A549 (cell line): ENCODE measurements around the gene MAP7D3. TPM values are rescaled to one million over a fixed set of nuclear protein-coding genes. Genes with fewer than 3 reads are reported as not detected.

Experiments
- ATAC-seq, 2 experiments: fragments of 200-7000 bp in 1 of 2; fragments of >200 bp in 1 of 2; cut with Nextera tagmentation in 1 of 2; cut with Tn5 transposase in 1 of 2; 3 replicates each; pipeline versions ENCODE4 v1.8.0 to v1.9.1; 2018 to 2020; ENCODE audit warnings: mild to moderate bottlenecking in 1 of 2, moderate library complexity in 1 of 2
- CTCF ChIA-PET: fragments of 300-600 bp; sonication (Branson Sonifier 250); formaldehyde crosslinking; extraction: SDS; loops from one replicate; lab custom pipeline; 2021; ENCODE audit warnings: antibody characterized with exemption, inconsistent platforms; lab: Yijun Ruan, JAX
- POLR2A ChIA-PET: fragments of 350-600 bp; formaldehyde crosslinking; extraction: SDS; loops from one replicate; lab custom pipeline; 2021; ENCODE audit warnings: antibody characterized with exemption, inconsistent platforms; lab: Yijun Ruan, JAX
- DNase-seq, 2 experiments: peaks; one replicate each; pipeline versions ENCODE4 v3.0.0 to v3.0.0-alpha.2; 2011 to 2016; ENCODE audit warnings: low read depth in 1 of 2, low spot score in 1 of 2
- FAIRE-seq: peaks from 2 replicates; lab custom pipeline; 2011; peaks lifted over from hg19 to GRCh38; lab: Jason Lieb, UNC
- H3K27ac ChIP-seq, 2 experiments: fragments of >200 bp; sonication (Bioruptor Twin); formaldehyde crosslinking; 3 replicates each; pipeline ENCODE4 v1.5.1; 2016 to 2017
- H3K4me1 ChIP-seq: fragments of >200 bp; sonication (Bioruptor Twin); formaldehyde crosslinking; 3 replicates; pipeline ENCODE4 v1.6.1; 2016
- H3K4me2 ChIP-seq: fragments of >200 bp; sonication (Bioruptor Twin); formaldehyde crosslinking; 3 replicates; pipeline ENCODE4 v1.6.1; 2016
- H3K4me3 ChIP-seq: fragments of >200 bp; sonication (Bioruptor Twin); formaldehyde crosslinking; 3 replicates; pipeline ENCODE4 v1.5.1; 2016
- H3K9me3 ChIP-seq: fragments of >200 bp; sonication (Bioruptor Twin); formaldehyde crosslinking; 3 replicates; pipeline ENCODE4 v1.6.1; 2016
- BCL3 ChIP-seq: fragments of >200 bp; sonication (Bioruptor Twin); formaldehyde crosslinking; IDR thresholded peaks from 3 replicates; pipeline ENCODE4 v1.6.1; 2016
- CBX2 ChIP-seq: fragments of 200-600 bp; sonication (generic); IDR thresholded peaks from 2 replicates; pipeline ENCODE4 v1.6.1; 2016; ENCODE audit warnings: low read depth, mild to moderate bottlenecking, borderline replicate concordance
- CEBPB ChIP-seq, 2 experiments: fragments of >200 bp in 1 of 2; sonication (Bioruptor Twin) in 1 of 2; formaldehyde crosslinking in 1 of 2; IDR thresholded peaks; 2 replicates each; pipeline ENCODE4 v1.6.1; 2012 to 2016
- CTCF ChIP-seq: fragments of >200 bp; sonication (Bioruptor Twin); formaldehyde crosslinking; IDR thresholded peaks from 3 replicates; pipeline ENCODE4 v1.5.1; 2016
- E2F6 ChIP-seq: IDR thresholded peaks from 2 replicates; pipeline ENCODE4 v1.6.1; 2012; ENCODE audit warnings: low read depth, borderline replicate concordance
- ELK1 ChIP-seq: fragments of 150-350 bp; IDR thresholded peaks from 2 replicates; pipeline ENCODE4 v1.6.1; 2014; ENCODE audit warnings: low read depth, mild to moderate bottlenecking, low read length
- FOSB ChIP-seq: fragments of 250-450 bp; sonication (Bioruptor Pico); IDR thresholded peaks from 2 replicates; pipeline ENCODE4 v1.5.0; 2020; ENCODE audit warnings: mild to moderate bottlenecking, moderate library complexity
- FOSL2 ChIP-seq, 2 experiments: fragments of 450-650 bp in 1 of 2; fragments of >200 bp in 1 of 2; sonication (Bioruptor Twin) in 1 of 2; formaldehyde crosslinking; IDR thresholded peaks; 2 replicates each; pipeline versions ENCODE4 v1.5.0 to v1.6.1; 2016 to 2020; ENCODE audit warnings: mild to moderate bottlenecking in 1 of 2, moderate library complexity in 1 of 2
- FOXS1 ChIP-seq: fragments of 250-450 bp; sonication (Bioruptor Pico); IDR thresholded peaks from 2 replicates; pipeline ENCODE4 v1.5.0; 2020; ENCODE audit warnings: mild to moderate bottlenecking, moderate library complexity
- HDAC2 ChIP-seq: fragments of 200-600 bp; sonication (generic); IDR thresholded peaks from 2 replicates; pipeline ENCODE4 v1.6.1; 2016
- HES2 ChIP-seq: fragments of >200 bp; sonication (Bioruptor Twin); formaldehyde crosslinking; IDR thresholded peaks from 2 replicates; pipeline ENCODE4 v1.6.1; 2016
- HEYL ChIP-seq: fragments of 250-450 bp; sonication (Bioruptor Pico); IDR thresholded peaks from 2 replicates; pipeline ENCODE4 v1.8.0; 2021; ENCODE audit warnings: mild to moderate bottlenecking, moderate library complexity
- HOXA7 ChIP-seq: fragments of 250-450 bp; sonication (Bioruptor Pico); IDR thresholded peaks from 2 replicates; pipeline ENCODE4 v1.5.0; 2020; ENCODE audit warnings: mild to moderate bottlenecking, moderate library complexity
- HOXB5 ChIP-seq: fragments of 250-450 bp; sonication (Bioruptor Pico); IDR thresholded peaks from 2 replicates; pipeline ENCODE4 v1.5.0; 2020; ENCODE audit warnings: mild to moderate bottlenecking, moderate library complexity
- JUNB ChIP-seq: fragments of >200 bp; sonication (Bioruptor Twin); formaldehyde crosslinking; IDR thresholded peaks from 2 replicates; pipeline ENCODE4 v1.6.1; 2016
- KDM1A ChIP-seq: fragments of 200-600 bp; sonication (generic); IDR thresholded peaks from 2 replicates; pipeline ENCODE4 v1.6.1; 2016; ENCODE audit warnings: low read depth, mild to moderate bottlenecking
- MAFK ChIP-seq: fragments of 450-650 bp; IDR thresholded peaks from 2 replicates; pipeline ENCODE4 v1.6.1; 2014; ENCODE audit not compliant: partially characterized antibody
- MAX ChIP-seq: IDR thresholded peaks from 2 replicates; pipeline ENCODE4 v1.6.1; 2012
- MAZ ChIP-seq: fragments of 150-350 bp; IDR thresholded peaks from 2 replicates; pipeline ENCODE4 v1.6.1; 2014; ENCODE audit warnings: antibody characterized with exemption, low read depth, low read length, borderline replicate concordance
- MYC ChIP-seq: IDR thresholded peaks from 2 replicates; pipeline ENCODE4 v1.6.1; 2012; ENCODE audit warnings: mild to moderate bottlenecking, inconsistent platforms, low read length, improper control_type of control experiment, borderline replicate concordance
- PBX3 ChIP-seq: IDR thresholded peaks from 2 replicates; pipeline ENCODE4 v1.6.1; 2012
- POLR2A ChIP-seq: IDR thresholded peaks from 2 replicates; pipeline ENCODE4 v1.6.1; 2012; ENCODE audit warnings: mild to moderate bottlenecking, low read length
- RARB ChIP-seq: fragments of 250-450 bp; sonication (Bioruptor Pico); IDR thresholded peaks from 2 replicates; pipeline ENCODE4 v1.8.0; 2021; ENCODE audit warnings: mild to moderate bottlenecking, moderate library complexity
- SREBF2 ChIP-seq: fragments of 450-650 bp; IDR thresholded peaks from 2 replicates; pipeline ENCODE4 v1.6.1; 2014; ENCODE audit warnings: mild to moderate bottlenecking, moderate library complexity
- ZC3H11A ChIP-seq: fragments of 450-650 bp; IDR thresholded peaks from 2 replicates; pipeline ENCODE4 v1.6.1; 2014; ENCODE audit warnings: antibody characterized with exemption, mild to moderate bottlenecking
- ZNF302 ChIP-seq: fragments of 250-450 bp; sonication (Bioruptor Pico); IDR thresholded peaks from 2 replicates; pipeline ENCODE4 v1.9.0; 2021; ENCODE audit warnings: inconsistent platforms, mild to moderate bottlenecking, moderate library complexity
- WGBS: methylation state at CpG from one replicate; pipeline ENCODE4 v1.1.6; 2017; ENCODE audit errors: missing lambda C conversion rate; 5-methylcytosine and 5-hydroxymethylcytosine counted together
- polyA plus RNA-seq, 4 experiments: library from polyadenylated mRNA; depleted of rRNA in 3 of 4; stranded (reverse); fragments of >200 nt; fragmentation: RNase III in 1 of 4; extraction: RNeasy Plus Mini Kit Qiagen cat#74134 plus additional on column Dnase treatment in 1 of 4; gene quantifications; 2 replicates in 3 of 4; 3 replicates in 1 of 4; pipeline ENCODE4 v1.2.3, GENCODE V29; 2011 to 2017

MAP7D3 gene
- polyA plus RNA-seq, 2 of the 4 experiments (the other 2 are of a cell fraction): 9.9 to 13.1 TPM

GRCh38 chrX:136262243-136262642 is 11.0 kb upstream of the MAP7D3 start:
- ChIA-PET CTCF (no interaction called here), POLR2A (no interaction called here)
- H3K4me3 ChIP-seq: no peak overlapping the region
- H3K4me2 ChIP-seq: no peak overlapping the region
- no peak overlapping the region for H3K27ac ChIP-seq
- FAIRE-seq (no peak), DNase-seq (no peak), ATAC-seq (no peak)
- TF ChIP-seq BCL3 (no peak), FOSL2 (IDR thresholded peaks at IDR 0.05) (no peak), FOSL2 (CRISPR knock-in tag; IDR thresholded peaks at IDR 0.05) (no peak), FOSB (CRISPR knock-in tag) (no peak), KDM1A (no peak), CEBPB (IDR thresholded peaks at IDR 0.05) (no peak), MAFK (no peak), HOXB5 (no peak), PBX3 (no peak), SREBF2 (no peak)
- no peaks in the 10 kb centered on the region for H3K9me3 ChIP-seq
- 80% methylated on average over 4 of the region's 5 CpGs for WGBS
- peaks cover 12% of the 10 kb centered on the region for H3K4me1 ChIP-seq

GRCh38 chrX:136261321-136261720 is 10.1 kb upstream of the MAP7D3 start:
- DNase-seq: no peak
- 34% methylated on average over 7 of the region's 7 CpGs for WGBS

More at GRCh38 chrX:136261321-136261720, 10.1 kb upstream of the MAP7D3 start:
- ATAC-seq (no peak), FAIRE-seq (no peak)
- Histone ChIP-seq H3K9me3 (no peaks in the 10 kb centered on the region), H3K4me3 (no peak overlapping the region), H3K4me2 (0 out of 3 replicates have a peak overlapping the region, but pooled peaks have one; percentile 32), H3K27ac (no peak overlapping the region), H3K4me1 (peaks cover 12% of the 10 kb centered on the region)
- CTCF ChIA-PET: no interaction called here
- POLR2A ChIA-PET: no interaction called here
- TF ChIP-seq ZC3H11A (no peak), ZNF302 (CRISPR knock-in tag) (no peak), HDAC2 (no peak), RARB (CRISPR knock-in tag) (no peak), HEYL (CRISPR knock-in tag) (no peak), MAFK (no peak), CTCF (no peak), ELK1 (no peak), KDM1A (no peak), HES2 (no peak), CBX2 (no peak), SREBF2 (no peak), E2F6 (no peak), POLR2A (no peak), JUNB (no peak), HOXA7 (CRISPR knock-in tag) (no peak), FOXS1 (CRISPR knock-in tag) (no peak), MAX (no peak), MAZ (no peak), MYC (no peak)
